ENCODE data around the gene OR1F1. TPM values are rescaled to one million over a fixed set of nuclear protein-coding genes. Genes with fewer than 3 reads are reported as not detected.

OR1F1 gene
- total RNA-seq, 1 donor from 2014 or later = not detected

- Histone ChIP-seq H3K27me3 (no peaks in the 10 kb centered on the region), H3K9me3 (peaks cover 0 to 19% of the 10 kb centered on the region in 2 donors), H3K4me3 (no peak overlapping the region), H3K27ac (no peak overlapping the region), H3K36me3 (no peaks in the 10 kb centered on the region), H3K4me1 (no peaks in the 10 kb centered on the region)
- DNase-seq (ENCODE audit: low spot score in 2 of 2) = no peak
- intact Hi-C loops (cut with DNase I) = no loop called here
- no peak for TF ChIP-seq CTCF (IDR thresholded peaks at IDR 0.05)
Observed at GRCh38 chr16:3207086-3207953, 19.3 kb downstream of the OR1F1 start.

GRCh38 chr16:3212006-3212405 is 24.0 kb downstream of the OR1F1 start:
- no peaks in the 10 kb centered on the region for H3K4me1 ChIP-seq
- H3K27me3 ChIP-seq = no peaks in the 10 kb centered on the region
- H3K9me3 ChIP-seq = no peaks in the 10 kb centered on the region
- no peaks in the 10 kb centered on the region for H3K36me3 ChIP-seq
- H3K4me3 ChIP-seq = no peak overlapping the region
- H3K27ac ChIP-seq = no peak overlapping the region
- intact Hi-C loops (cut with DNase I) = no loop called here
- no peak for TF ChIP-seq CTCF (IDR thresholded peaks at IDR 0.05)
- DNase-seq (ENCODE audit: low spot score in 2 of 2) = no peak

GRCh38 chr16:3212567-3212966 is 24.6 kb downstream of the OR1F1 start:
- Histone ChIP-seq H3K9me3 (no peaks in the 10 kb centered on the region), H3K27me3 (no peaks in the 10 kb centered on the region), H3K4me1 (no peaks in the 10 kb centered on the region), H3K36me3 (no peaks in the 10 kb centered on the region), H3K27ac (no peak overlapping the region), H3K4me3 (no peak overlapping the region)
- no peak for DNase-seq (ENCODE audit: low spot score in 2 of 2)
- intact Hi-C loops (cut with DNase I) = no loop called here
- no peak for TF ChIP-seq CTCF (IDR thresholded peaks at IDR 0.05)

- no peaks in the 10 kb centered on the region for H3K36me3 ChIP-seq
- intact Hi-C loops (cut with DNase I) = no loop called here
- H3K4me3 ChIP-seq = no peak overlapping the region
- no peaks in the 10 kb centered on the region for H3K4me1 ChIP-seq
- no peak for DNase-seq (ENCODE audit: low spot score in 2 of 2)
- H3K27ac ChIP-seq = no peak overlapping the region
- H3K27me3 ChIP-seq = no peaks in the 10 kb centered on the region
- TF ChIP-seq CTCF (IDR thresholded peaks at IDR 0.05) = no peak
- H3K9me3 ChIP-seq = peaks cover 0 to 8% of the 10 kb centered on the region in 2 donors
Observed at GRCh38 chr16:3214904-3215600, 27.0 kb downstream of the OR1F1 start.

DNA sequence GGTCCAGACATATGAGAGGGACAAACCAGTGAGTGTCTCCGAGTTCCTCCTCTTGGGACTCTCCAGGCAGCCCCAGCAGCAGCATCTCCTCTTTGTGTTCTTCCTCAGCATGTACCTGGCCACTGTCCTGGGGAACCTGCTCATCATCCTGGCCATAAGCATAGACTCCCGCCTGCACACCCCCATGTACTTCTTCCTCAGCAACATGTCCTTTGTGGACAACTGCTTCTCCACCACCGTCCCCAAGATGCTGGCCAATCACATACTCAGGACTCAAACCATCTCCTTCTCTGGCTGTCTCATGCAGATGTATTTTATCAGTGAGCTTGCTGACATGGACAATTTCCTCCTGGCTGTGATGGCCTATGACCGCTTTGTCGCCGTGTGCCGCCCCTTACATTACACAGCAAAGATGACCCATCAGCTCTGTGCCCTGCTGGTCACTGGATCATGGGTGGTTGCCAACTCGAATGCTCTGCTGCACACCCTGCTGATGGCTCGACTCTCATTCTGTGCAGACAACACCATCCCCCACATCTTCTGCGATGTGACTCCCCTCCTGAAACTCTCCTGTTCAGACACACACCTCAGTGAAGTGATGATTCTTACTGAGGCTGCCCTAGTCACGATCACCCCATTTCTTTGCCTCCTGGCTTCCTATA is 27.7 kb downstream of the OR1F1 start:
- Histone ChIP-seq H3K36me3 (no peaks in the 10 kb centered on the region), H3K27me3 (no peaks in the 10 kb centered on the region), H3K9me3 (peaks cover 0 to 13% of the 10 kb centered on the region in 2 donors), H3K27ac (no peak overlapping the region), H3K4me3 (no peak overlapping the region), H3K4me1 (no peaks in the 10 kb centered on the region)
- TF ChIP-seq CTCF (IDR thresholded peaks at IDR 0.05) = no peak
- no peak for DNase-seq (ENCODE audit: low spot score in 2 of 2)
- intact Hi-C loops (cut with DNase I) = no loop called here

All from ascending aorta (tissue), 2 donors.